NCI-H2196 treated with DMSO at 0.1 percent for 48 hours (cell line): ENCODE data around the gene VPREB1.
"Not testable (repeated sequence)": the region's sequence is repeated elsewhere in the genome, so short reads cannot be mapped to it uniquely, and the experiment has no call there.

Source experiments
- DNase-seq: peaks from one replicate; lab custom pipeline; 2025; ENCODE audit not compliant: unreplicated experiment; lab: John Stamatoyannopoulos, UW

The VPREB1 gene

GRCh38 chr22:22213231-22213630 is 31.4 kb upstream of the VPREB1 start:
- DNase-seq, result no peak

DNA sequence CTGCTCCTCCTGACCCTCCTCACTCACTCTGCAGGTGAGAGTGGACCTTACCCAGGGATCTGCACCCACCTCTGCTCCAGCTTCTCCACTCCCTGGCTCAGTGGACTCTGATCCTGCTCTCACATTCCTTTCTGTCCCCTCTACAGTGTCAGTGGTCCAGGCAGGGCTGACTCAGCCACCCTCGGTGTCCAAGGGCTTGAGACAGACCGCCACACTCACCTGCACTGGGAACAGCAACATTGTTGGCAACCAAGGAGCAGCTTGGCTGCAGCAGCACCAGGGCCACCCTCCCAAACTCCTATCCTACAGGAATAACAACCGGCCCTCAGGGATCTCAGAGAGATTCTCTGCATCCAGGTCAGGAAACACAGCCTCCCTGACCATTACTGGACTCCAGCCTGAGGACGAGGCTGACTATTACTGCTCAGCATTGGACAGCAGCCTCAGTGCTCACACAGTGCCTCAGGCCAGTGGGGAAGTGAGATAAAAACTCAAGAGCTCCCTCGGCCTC is 29.7 kb upstream of the VPREB1 start:
- no peak for DNase-seq

GRCh38 chr22:22215659-22216449 is 28.7 kb upstream of the VPREB1 start:
- no peak for DNase-seq

DNA sequence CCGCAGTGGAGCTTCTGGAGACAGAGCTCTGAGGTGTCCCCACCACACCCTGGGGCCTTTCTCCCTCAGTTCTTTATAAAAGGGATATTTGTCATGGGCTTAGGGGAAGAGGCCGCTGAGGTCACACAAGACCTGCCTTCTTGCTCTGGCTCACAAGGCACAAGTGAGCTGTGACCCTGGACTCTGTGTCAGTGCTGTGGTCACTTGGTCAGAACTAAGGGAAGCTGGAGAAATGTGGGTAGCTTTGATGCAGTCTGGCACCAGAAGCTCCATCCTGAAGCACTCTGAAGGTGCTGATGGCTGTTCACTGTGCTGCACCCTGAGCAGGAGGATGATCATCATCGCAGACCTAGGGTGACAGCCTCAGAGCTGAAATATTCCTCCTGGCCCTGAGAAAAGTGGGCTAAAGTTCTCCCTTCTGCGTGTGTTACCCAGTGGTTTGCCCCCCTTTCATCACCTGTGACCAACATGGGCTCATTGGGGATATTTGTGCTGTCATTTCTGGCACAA is 28.1 kb upstream of the VPREB1 start:
- DNase-seq, result no peak

- DNase-seq, result no peak
Observed at GRCh38 chr22:22218302-22218701, 26.3 kb upstream of the VPREB1 start.

GRCh38 chr22:22219140-22219996 is 25.2 kb upstream of the VPREB1 start:
- DNase-seq, result peak; percentile 6

- DNase-seq, result not testable (repeated sequence)
Observed at GRCh38 chr22:22221043-22221442, 23.5 kb upstream of the VPREB1 start.

- no peak for DNase-seq
Observed at GRCh38 chr22:22226448-22227187, 18.0 kb upstream of the VPREB1 start.

DNA sequence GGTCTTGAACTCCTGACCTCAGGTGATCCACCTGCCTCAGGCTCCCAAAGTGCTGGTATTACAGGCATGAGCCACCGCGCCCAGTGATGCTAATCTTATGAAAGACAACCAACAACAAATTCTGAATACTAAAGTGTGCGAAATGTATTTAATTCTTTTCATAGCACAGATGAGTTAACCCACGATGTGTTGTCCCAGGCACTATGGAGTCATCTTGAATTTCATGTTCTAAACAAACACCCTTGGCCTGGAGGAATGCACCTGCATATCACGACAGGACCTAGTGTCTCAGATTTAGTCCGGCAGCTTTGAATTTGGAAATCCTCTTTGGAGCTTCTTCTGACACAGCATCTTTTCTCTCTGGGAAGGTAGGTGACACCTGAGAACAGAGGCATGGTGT is 16.2 kb upstream of the VPREB1 start:
- DNase-seq, result no peak

- no peak for DNase-seq
Observed at GRCh38 chr22:22228921-22229320, 15.7 kb upstream of the VPREB1 start.

DNA sequence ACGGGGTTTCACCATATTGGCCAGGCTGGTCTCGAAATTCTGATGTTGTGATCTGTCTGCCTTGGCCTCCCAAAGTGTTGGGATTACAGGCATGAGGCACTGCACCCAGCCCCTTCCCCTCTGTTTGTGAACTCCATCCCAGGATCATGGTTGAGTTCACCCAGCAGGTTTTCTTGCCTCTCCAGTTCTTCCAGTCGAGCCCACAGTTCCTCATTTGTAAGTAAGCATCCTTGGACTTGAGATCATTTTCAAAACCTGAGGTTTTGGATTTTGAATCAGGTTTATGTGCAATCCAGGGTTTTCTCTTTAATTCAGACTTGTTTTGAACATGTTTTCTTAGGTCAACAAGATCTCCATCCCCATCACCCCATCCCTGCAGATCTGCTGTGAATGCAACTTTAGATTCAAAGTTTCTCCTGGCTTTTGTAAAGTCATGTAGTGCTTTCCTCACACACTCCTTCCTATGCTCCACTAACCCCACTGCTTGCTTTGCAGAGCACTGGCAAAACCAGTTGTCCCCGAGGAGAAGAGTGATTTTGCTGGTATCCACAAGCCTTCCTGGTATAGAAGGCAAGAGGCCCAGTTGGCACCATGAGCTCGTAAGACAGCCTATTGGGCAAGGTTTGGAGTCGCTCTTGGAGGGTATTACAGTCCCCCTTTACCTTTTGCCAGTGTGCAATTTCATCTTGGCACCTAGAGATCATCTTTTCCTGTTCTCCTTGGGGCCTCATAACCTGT is 14.7 kb upstream of the VPREB1 start:
- no peak for DNase-seq

DNA sequence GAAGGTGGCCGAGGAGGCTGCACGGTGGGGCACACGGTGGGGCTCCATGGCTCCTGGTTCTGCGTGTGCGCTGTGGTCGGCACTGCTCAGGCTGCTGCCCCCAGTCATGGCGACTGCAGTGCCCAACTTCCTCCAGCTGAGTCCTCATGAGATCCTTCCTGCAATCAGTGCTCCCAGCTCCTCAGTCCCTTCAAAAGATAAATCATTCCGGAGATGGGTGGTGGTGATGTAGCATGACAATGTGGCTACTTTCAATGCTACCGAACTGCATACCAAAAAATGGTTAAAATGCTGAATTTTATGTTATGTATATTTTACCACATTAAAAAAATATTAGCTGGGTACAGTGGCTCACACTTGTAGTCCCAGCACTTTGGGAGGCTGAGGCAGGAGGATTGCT is 14.1 kb upstream of the VPREB1 start:
- DNase-seq, result no peak

GRCh38 chr22:22233081-22233480 is 11.5 kb upstream of the VPREB1 start:
- DNase-seq, result no peak

GRCh38 chr22:22235558-22235957 is 9.0 kb upstream of the VPREB1 start:
- DNase-seq, result no peak

GRCh38 chr22:22237521-22237920 is 7.1 kb upstream of the VPREB1 start:
- no peak for DNase-seq

DNA sequence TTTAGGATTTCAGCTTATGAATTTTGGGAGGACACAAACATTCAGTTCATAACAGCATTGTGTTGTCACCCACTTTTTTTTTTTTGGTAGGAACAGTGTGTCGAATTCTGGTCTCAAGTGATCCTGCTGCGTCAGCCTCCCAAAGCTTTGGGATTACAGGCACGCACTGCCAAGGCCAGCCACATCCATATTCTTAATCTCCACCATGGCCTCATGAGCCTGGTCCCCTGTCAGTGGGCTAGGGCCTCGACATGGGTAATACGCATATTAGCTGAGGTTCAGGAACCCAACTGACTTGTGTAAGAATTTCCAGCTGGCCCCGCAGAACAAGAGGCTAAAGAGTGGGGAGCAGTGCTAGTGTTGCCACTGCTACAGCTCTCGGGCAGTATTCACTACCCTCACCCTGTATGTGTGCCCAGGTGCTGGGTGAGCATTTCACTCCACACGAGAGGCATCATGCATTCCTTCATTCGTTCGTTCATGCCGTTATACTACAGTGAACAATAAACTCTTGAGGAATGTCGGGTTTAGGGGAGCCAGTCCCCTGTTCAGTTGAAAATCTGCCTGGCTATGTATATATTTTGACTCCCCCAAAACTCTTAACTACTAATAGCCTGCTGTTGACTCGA is 5.2 kb upstream of the VPREB1 start:
- no peak for DNase-seq

GRCh38 chr22:22241554-22241898 is 3.1 kb upstream of the VPREB1 start:
- DNase-seq, result no peak

DNA sequence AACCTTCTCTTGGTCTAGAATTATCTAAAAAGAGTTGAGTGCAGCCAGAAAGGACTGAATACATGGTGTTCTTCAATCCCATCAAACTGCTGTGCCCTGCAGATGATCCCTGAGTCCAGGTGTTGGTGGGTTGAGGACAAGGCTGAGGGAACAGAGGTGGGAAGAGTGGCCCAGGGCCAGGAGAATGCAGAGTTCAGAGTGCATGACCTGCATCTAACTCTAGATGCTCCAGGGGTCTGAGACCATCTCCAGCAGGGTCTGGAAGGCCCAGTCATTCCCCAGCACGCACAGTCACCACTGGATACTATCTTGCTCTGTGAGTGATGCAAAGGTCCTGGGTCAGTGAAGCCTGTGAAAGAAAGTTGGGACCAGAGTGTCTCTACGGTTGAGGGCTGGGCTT is 2.1 kb upstream of the VPREB1 start:
- DNase-seq, result no peak

DNA sequence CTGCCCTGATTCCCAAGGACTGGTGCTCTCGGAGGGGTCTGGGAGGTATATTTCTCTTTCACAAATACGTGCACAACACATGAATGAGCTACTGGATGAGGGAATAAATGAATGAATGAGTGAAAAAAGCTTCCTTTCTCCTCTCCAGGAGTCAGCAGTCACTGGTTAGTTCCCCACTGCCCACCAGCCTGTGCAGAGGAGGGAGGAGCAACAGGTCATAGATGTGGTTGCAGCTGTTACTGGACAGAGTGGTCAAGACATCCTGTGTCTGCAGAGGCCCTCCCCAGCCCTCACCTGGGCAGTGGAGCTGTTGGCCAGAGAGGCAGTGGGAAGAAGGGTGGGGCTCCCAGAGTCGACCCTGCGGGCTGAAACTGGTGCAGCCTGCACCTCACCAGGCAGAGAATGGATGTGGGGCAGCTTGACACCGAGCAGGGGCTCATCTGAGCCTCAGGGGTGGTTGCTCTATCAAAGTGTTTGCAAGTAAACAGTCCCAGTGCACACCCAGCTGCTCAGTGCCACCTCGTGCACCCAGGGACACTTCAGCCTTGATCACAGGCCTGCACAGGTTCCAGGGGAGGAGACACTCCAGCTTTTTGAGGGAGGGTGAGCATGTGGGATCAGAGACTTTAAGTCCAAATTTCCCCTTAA is 1.4 kb upstream of the VPREB1 start:
- DNase-seq, result no peak
